ENCODE results near the gene ADGRA1. TPM values are rescaled to one million over a fixed set of nuclear protein-coding genes. Genes with fewer than 3 reads are reported as not detected.

ADGRA1 gene
- total and polyA plus RNA-seq, 2 donors (not counting 3 experiments of a cell fraction or from before 2014, with no cell fraction given), result not detected

DNA sequence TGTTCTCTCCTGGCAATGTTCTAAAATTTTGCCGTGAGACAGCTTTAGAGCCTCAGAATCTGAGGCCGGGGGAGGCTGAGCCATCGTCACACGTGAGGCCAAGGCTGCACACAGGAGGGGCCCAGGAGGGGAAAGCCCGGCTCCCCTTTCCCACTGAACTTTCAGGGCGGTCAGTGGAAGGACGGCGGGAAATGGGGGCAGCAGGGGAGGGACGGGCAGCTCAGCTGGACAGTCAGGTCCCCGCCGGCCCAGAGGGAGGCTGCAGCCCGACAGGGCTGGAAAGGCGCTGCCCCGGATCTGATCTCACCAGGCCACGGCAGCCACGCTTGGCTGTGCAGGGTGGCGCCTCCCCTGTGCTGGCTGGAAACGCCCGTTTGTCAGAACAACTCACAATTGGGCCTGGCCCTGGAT lies 43.3 kb upstream of the ADGRA1 start:
- ChIA-PET CTCF (no interaction called here), POLR2A (no interaction called here)
- H3K9me3 ChIP-seq (replicated peaks; ENCODE audit: control insufficient read depth, insufficient read depth, low read length), result no peaks in the 10 kb centered on the region
- H3K4me2 ChIP-seq (ENCODE audit: insufficient read depth, low read length), result no peak overlapping the region
- H3K9me1 ChIP-seq (replicated peaks; ENCODE audit: control insufficient read depth, extremely low read depth, insufficient read depth, low read length), result no peaks in the 10 kb centered on the region
- H3K9ac ChIP-seq (replicated peaks; ENCODE audit: extremely low read depth, insufficient read depth, low read length), result no peak overlapping the region
- FAIRE-seq (no peak), DNase-seq (ENCODE audit: low read depth, low spot score) (no peak)
- H2AFZ ChIP-seq (ENCODE audit: low read depth, low read length), result no peak overlapping the region
- no peaks in the 10 kb centered on the region for H3K36me3 ChIP-seq (ENCODE audit: control insufficient read depth in 2 of 2, extremely low read depth in 1 of 2, insufficient read depth in 2 of 2, low read length in 2 of 2)
- H3K27me3 ChIP-seq (ENCODE audit: control insufficient read depth in 2 of 2, insufficient read depth in 2 of 2, low read length in 2 of 2), result no peaks in the 10 kb centered on the region
- TF ChIP-seq GATA2 (IDR thresholded peaks at IDR 0.05; ENCODE audit: insufficient read depth, insufficient read length, low read depth, low read length) (no peak), POLR2A (IDR thresholded peaks at IDR 0.05; ENCODE audit: low read depth, low read length) (no peak), MYC (IDR thresholded peaks at IDR 0.05; ENCODE audit: low read depth, low read length) (no peak), EZH2 (IDR thresholded peaks at IDR 0.05; ENCODE audit: borderline replicate concordance, low read depth, low read length, severe bottlenecking) (no peak), POLR2AphosphoS5 (IDR thresholded peaks at IDR 0.05; ENCODE audit: insufficient read depth, low read depth, low read length) (no peak)
- TF ChIP-seq, protein P1, sequence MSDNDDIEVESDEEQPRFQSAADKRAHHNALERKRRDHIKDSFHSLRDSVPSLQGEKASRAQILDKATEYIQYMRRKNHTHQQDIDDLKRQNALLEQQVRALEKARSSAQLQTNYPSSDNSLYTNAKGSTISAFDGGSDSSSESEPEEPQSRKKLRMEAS (IDR thresholded peaks at IDR 0.05; ENCODE audit: insufficient read depth, insufficient read length), result no peak
- TF ChIP-seq, protein P2, sequence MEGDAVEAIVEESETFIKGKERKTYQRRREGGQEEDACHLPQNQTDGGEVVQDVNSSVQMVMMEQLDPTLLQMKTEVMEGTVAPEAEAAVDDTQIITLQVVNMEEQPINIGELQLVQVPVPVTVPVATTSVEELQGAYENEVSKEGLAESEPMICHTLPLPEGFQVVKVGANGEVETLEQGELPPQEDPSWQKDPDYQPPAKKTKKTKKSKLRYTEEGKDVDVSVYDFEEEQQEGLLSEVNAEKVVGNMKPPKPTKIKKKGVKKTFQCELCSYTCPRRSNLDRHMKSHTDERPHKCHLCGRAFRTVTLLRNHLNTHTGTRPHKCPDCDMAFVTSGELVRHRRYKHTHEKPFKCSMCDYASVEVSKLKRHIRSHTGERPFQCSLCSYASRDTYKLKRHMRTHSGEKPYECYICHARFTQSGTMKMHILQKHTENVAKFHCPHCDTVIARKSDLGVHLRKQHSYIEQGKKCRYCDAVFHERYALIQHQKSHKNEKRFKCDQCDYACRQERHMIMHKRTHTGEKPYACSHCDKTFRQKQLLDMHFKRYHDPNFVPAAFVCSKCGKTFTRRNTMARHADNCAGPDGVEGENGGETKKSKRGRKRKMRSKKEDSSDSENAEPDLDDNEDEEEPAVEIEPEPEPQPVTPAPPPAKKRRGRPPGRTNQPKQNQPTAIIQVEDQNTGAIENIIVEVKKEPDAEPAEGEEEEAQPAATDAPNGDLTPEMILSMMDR (IDR thresholded peaks at IDR 0.05; ENCODE audit: extremely low read depth in 1 of 2, insufficient read depth in 1 of 2, low read depth in 1 of 2, low read length in 2 of 2), result no peak
- H3K79me2 ChIP-seq (ENCODE audit: control insufficient read depth, insufficient read depth, low read length), result no peaks in the 10 kb centered on the region
- no peak overlapping the region for H3K4me3 ChIP-seq (replicated peaks in 1 of 3; ENCODE audit: insufficient read depth in 1 of 3, low read depth in 1 of 3, low read length in 3 of 3)
- dilution Hi-C loops (cut with MboI; ENCODE audit: extremely low pct_ligation_motif_present, low sequenced_read_pairs) (no loop called here), intact Hi-C loops (cut with micrococcal nuclease) (no loop called here)
- no peaks in the 10 kb centered on the region for H4K20me1 ChIP-seq (replicated peaks; ENCODE audit: control insufficient read depth, extremely low read depth, insufficient read depth, low read length)
- H3K27ac ChIP-seq (ENCODE audit: insufficient read depth, low read depth, low read length), result no peak overlapping the region
- no TSS peak for BruUV-seq (replicated peaks)
- H3K4me1 ChIP-seq (ENCODE audit: control insufficient read depth, extremely low read depth, insufficient read depth, low read length), result no peaks in the 10 kb centered on the region
